DMS153 (cell line): ENCODE data around the gene PITPNC1.
"Not testable (repeated sequence)": the region's sequence is repeated elsewhere in the genome, so short reads cannot be mapped to it uniquely, and the experiment has no call there.

Source experiments
- DNase-seq: peaks from one replicate; lab custom pipeline; 2025; lab: John Stamatoyannopoulos, UW

The PITPNC1 gene

DNA sequence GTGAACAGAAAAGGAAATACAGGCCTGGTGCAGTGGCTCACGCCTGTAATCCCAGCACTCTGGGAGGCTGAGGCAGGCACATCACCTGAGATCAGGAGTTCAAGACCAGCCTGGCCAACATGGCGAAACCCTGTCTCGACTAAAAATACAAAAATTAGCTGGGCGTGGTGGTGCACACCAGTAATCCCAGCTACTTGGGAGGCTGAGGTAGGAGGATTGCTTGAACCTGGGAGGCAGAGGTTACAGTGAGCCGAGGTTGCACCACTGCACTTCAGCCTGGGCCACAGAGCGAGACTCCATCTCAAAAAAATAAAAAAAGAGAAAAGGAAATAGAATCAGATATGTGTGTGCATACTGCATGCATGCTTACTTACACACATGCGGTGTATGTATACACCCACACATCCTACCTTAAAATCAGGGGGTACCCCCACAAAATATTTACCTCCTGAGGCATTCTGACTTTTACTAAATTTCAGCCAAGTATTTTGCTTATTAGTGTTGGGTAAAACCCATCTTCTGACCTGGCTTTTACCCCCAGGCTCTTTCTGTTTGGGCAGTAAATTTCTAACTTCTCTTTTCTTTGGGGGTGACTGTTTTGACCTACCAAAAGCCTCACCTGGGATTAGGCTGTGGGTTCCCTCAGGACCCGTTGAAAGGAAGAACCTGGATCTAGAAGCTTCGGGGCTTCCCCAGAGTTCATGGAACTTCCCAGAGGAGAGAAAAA is 201.8 kb downstream of the PITPNC1 start:
- not testable (repeated sequence) for DNase-seq

GRCh38 chr17:67582673-67583081 is 205.6 kb downstream of the PITPNC1 start:
- DNase-seq, result peak; percentile 99

DNA sequence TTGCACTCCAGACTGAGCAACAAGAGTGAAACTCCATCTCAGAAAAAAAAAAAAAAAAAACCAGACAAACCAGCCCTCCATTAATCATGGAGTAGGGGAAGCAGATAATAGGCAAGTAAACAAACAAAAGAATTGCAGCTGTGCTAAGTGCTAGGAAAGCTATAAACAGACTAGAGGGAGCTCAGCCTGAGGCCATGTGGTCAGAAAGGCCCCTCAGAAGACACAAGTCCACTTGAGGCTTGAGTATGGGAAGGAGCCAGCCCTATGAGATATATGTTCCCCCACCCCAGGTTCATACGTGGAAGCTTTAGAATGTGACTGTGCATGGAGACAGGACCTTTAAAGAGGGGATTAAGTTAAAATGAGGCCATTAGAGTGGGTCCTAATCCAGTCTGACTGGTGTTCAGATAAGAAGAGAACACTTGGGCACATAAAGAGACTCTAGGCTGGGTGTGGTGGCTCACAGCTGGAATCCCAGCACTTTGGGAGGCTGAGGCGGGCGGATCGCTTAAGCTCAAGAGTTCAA is 208.1 kb downstream of the PITPNC1 start:
- DNase-seq, result peak; percentile 90

DNA sequence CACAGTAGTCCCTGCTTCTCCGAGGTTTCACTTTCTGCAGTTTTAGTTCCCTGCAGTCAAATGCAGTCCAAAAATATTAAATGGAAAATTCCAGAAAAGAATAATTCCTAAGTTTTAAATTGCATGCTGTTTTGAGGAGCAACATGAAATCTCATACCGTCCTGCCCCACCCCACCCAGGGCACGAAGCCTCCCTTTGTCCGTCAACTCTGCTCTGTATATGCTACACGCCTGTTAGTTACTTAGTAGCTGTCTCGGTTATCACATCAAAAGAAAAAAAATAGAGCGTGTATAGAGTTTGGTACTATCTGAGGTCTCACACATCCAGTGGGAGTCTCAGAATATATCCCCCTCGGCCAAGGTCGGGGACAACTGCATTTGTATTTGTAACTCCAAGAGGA is 211.2 kb downstream of the PITPNC1 start:
- no peak for DNase-seq

DNA sequence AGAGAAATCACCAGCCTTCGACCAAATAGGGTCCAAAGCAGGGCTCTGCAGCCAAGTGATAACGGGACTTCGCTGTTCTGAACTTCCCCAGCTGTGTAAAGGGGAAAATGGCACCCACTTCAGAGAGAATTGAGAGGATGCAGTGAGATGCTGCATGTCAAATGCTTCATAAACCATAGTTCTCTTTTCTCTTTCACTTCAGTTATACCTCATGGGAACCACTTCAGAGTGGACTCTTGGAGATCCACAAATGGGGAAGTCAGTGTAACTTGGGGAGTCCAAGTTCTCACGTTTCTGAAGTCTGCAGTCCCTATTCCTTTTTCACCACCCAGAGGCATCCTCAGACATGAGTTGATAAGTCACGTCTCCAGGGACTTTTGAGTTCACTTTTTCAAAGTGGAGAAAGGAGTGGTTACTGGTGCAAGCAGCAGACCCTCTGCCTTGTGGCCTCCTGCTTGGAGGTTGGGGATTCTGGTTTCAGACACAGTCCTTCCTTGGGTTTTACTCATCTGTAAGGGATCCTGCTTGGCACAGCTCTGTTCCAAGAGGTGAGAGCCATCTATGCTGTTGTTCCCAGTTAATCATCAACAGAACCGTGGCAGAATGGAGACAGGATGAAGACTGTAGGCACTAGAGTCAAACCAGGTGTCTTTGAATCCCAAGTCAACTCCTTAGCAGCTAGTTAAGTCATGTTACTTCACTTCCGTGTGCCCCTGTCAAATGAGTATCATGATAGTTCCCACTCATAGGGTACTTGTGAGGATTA is 217.2 kb downstream of the PITPNC1 start:
- no peak for DNase-seq

DNA sequence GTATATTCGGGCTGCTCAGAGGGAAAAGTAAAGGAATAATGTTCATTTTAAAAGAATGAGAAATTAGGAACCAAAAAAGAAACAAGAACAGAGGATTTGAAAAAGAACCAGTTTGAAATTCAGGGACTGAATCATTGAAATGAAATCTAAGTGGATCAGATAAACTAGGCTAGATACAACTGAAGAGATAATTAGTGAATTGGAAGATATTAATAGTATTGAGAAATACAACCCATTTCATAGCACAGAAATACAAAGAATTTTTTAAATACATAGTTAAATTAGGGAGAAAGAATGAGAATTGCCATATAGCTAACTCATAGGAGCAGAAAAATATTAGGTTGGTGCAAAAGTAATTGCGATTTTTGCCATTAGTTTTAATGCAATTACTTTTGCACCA is 223.3 kb downstream of the PITPNC1 start:
- DNase-seq, result no peak

DNA sequence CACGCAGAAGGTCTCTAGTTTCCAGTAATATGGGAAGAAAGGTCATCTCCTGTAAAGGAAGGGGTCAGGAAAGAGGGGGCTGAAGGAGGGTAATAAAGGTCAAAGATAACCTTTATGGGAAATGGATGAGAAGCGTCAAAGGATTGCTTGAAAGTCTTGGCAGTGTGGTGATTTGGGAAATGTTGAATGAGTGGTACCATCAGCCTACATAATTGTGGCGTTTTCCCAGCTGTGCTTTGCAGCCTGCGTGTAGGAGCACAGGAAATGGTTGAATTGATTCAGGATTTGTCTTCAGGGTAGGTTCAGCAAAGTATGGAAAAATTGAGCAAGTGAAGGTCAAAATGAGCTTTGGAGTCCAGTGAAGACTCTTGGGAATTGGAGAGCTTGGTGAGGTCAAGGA is 224.8 kb downstream of the PITPNC1 start:
- DNase-seq, result no peak

DNA sequence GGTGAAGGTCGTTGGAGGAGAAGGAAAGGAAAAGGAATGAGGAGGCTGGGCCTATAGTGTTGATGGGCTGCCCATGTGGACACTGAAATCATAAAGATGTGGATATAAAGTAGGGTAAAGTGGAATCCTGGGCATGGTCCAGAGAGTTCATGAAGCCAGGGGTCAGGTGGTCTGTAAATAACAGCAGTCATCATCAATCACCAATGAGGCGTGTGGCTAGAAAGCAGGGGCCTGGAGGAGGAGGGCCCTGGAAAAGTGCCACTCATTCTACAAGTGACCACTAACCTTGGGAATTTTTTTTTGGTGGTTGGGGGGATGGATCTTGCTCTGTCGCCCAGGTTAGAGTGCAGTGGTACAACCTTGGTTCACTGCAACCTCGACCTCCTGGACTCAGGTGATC is 225.4 kb downstream of the PITPNC1 start:
- no peak for DNase-seq

GRCh38 chr17:67602974-67603373 is 225.9 kb downstream of the PITPNC1 start:
- peak; percentile 68 for DNase-seq

DNA sequence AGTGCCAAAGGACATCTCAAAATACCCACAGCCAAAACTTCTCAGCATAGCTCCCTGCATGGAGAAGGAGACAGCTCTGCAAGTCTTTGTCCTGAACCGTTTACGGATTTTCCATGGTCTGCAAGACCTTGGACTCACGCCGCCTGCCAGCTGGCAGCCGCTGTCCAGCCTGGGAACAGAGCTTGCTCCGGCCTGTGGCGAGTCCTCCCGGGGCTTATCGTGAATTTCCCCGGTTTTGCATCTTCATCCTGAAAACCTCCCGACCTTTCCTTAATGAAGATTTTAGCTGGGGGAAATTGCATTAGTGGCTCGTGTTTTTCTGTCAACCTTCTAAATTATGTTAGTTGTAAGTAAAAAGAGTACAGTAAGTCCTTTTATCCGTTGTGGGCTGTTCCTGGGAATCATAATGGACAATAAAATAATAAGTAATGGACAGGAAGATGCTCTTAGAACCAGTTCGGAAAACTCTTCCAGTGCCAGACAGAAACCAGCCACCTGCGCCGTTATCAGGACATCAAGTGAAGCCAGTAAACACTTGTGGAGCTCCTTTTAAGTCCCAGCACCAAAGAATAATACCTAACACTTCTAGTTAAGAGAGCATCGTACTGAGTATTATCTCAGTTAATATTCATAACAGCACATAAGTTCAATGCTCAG is 228.3 kb downstream of the PITPNC1 start:
- no peak for DNase-seq

DNA sequence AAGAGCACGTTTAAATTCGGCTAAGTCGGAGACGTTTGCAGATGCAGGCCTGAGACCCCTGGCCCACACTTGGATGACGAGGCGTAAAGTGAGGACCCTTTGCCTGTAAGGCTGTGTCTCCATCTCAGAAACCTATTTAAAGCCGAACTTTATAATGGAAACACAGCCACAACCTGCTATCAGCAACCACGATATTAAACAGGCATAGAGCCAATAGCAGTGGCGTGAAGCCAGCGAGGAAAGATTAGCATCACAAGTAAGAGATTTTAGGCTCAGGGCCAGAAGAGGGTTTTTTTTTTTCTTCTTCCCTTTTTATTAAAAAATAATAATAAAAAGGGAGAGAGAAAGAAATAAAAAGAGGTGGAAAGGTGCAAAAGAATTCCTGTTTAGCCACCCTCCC is 229.4 kb downstream of the PITPNC1 start:
- DNase-seq, result no peak

DNA sequence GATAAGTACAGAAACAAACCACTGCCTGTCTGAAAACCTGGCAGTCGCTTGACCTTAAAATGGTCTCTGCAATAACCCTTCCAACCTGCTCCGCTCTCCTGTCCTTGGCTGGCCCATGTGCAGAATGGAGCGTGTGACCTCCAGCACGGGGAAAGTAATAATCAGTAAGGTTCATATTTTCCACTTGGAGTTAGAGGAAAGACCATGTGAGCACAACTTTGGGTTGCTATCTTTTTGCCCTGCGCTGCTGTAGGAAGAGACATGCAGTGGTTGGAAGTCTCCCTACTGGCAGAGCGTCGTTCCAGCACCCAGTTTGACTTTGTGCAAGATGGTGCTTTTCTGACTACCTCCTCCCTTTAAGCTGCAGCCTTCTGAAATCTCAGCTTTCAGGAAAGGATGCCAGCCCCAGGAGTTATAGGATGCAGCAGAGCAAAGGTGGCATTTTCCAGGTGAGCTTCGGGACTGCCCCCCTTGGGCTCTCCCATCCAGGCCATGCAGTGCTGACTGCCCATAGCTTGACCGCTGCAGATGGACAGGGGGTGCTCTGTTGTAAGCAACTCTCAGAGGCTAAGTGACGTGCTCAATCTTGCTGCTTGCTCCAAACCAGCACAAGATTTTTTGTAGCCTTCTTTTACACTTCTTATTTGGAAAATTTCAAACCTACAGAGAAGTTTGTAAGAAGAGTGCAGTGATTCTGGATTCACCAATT is 230.0 kb downstream of the PITPNC1 start:
- no peak for DNase-seq

- DNase-seq, result no peak
Observed at GRCh38 chr17:67610061-67610460, 233.0 kb downstream of the PITPNC1 start.

GRCh38 chr17:67613961-67614360 is 236.9 kb downstream of the PITPNC1 start:
- DNase-seq, result no peak

DNA sequence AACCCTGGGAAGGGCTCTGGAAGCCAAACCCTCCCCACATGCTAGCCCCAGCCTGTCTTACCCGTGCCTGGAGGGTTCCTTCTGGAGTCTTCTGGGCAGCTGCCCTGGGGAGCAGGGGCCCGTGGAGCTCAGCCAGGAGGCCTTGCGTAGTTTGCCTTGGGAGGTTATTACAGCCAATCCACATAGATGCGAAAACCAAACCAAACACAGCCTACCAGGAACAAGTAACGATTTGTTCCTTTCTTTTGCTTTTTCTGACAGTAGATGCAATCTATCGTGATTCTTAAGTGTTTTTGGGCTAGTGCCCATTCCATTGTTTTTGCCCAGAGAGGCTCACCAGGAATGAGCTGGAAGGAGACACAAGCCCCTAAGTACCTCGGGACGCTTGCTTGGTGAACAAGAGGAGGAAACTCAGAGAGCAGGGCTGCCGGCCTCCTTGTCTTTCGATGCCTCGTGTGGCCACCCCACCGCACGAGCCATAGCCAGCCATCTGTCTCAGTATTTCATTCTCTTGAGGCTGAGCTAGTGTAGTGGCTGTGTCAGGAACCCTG is 238.0 kb downstream of the PITPNC1 start:
- DNase-seq, result no peak

DNA sequence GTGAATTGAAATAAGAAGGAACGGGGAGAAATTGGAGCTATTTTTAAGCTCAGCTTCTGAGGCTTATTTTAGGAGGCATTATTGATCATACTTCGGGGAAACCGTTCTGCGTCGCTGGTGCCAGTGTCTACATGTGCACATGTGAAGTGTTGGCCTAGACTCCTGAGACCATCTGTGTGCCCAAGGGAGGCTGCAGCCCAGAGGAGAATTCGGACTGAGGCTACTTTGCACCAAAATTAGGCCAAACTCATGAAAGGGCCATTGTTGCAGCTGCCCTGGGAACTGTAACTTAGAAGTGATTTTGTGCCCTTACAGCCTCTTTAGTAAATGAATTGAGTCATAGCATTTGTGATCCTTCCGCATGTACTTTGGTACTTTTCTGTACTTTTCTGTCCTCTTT is 238.7 kb downstream of the PITPNC1 start:
- DNase-seq, result no peak

- DNase-seq, result no peak
Observed at GRCh38 chr17:67617304-67617899, 240.3 kb downstream of the PITPNC1 start.

GRCh38 chr17:67619555-67619954 is 242.5 kb downstream of the PITPNC1 start:
- no peak for DNase-seq

DNA sequence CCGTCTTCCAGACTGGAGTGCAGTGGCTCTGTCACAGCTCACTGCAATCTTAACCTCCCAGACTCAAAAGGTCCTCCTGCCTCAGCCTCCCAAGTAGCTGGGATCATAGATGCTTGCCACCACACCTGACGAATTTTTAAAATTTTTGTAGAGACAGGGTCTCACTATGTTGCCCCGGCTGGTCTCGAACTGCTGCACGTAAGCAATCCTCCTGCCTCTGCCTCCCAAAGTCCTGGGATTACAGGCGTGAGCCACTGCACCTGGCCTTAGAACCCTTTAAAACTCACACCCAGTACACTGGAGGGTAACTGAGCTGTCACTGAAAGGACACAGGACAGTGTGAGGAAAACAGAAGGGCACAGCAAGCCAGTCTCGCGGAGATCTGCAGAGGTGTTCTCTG is 243.0 kb downstream of the PITPNC1 start:
- no peak for DNase-seq

DNA sequence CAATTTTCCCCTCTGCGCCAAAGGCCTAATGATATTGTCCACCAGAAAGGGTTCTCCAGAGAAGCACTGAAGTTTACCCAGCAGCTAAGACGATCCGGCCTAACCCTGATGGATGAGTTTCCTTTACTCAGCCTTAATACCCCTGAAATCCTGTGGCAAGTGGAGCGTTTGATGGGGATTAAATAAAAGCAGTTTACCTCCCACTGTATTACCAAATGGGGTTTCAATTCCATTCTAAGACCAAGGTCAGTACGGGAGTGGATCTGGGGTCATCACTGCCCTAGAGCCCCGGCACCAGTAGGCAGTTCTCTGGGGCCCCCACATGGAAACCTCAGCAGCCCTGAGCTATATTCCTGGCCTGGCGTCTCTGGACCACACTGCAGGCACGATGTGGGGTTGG is 243.6 kb downstream of the PITPNC1 start:
- no peak for DNase-seq

- DNase-seq, result no peak
Observed at GRCh38 chr17:67623767-67624166, 246.7 kb downstream of the PITPNC1 start.
